ENCODE data around the gene FUOM.
"Not testable (repeated sequence)": the region's sequence is repeated elsewhere in the genome, so short reads cannot be mapped to it uniquely, and the experiment has no call there.

FUOM gene

GRCh38 chr10:133368153-133368552 is 10.3 kb upstream of the FUOM start:
- DNase-seq (ENCODE audit: low read depth in 2 of 2) = no peak

- not testable (repeated sequence) for DNase-seq (ENCODE audit: low read depth in 2 of 2)
Measured at GRCh38 chr10:133367461-133367860, 9.6 kb upstream of the FUOM start.

GRCh38 chr10:133366751-133367150 is 8.9 kb upstream of the FUOM start:
- no peak for DNase-seq (ENCODE audit: low read depth in 2 of 2)

DNA sequence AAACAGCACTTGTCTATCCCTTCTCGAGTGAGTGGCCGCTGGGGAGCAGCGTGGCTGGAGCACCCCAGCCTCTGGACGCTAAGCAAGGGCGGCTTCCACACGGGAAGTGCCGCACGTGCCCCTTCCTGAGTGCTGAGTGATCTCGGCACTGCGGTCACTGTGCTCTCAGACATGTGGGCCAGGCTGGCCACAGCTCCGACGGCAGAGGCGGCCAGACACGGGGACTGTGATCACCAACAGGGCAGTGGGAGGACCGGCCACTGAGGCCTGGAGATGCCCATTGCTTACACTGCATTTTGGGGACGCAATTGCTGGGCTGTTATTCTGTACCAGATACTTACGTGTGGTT is 8.3 kb upstream of the FUOM start:
- no peak for DNase-seq (ENCODE audit: low read depth in 2 of 2)

GRCh38 chr10:133365461-133366129 is 7.8 kb upstream of the FUOM start:
- no peak for DNase-seq (ENCODE audit: low read depth in 2 of 2)

DNA sequence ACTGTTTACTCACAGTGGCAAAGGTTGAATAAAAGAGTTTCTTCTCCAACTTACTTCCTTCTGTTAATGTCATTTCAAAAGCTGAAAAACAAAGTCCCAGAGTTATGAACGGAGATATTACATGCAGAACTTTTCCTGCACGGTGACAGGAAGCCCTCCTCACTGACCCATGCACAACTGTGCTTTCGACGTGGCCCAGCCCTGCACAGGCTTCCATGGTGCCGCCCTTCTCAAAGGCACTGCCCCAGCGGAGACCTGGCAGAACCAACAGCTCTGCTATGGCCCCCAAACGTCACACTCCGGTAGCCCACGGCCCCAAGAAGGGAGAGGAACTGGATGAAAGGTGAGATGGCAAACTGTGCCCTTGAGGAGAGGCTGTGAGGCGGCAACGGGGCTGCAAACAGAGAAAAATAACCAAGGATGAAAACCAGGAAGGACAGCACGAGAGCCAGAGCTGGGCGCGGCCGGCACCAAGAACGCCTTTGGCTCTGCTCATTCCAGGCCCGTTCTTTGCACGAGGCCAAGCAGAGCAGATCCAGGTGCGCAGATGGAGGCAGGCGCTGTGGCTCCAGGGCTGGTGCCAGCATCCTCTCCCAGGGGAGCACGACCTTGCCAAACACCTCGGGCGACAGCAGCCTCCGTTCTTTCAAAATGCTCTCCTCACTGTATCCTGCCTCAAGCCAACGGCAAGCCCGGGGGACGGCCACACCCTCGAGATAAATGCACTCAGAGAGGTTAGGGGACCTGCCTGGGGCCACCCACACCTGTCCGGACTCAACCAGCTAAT is 7.0 kb upstream of the FUOM start:
- DNase-seq (ENCODE audit: low read depth in 2 of 2) = no peak

DNA sequence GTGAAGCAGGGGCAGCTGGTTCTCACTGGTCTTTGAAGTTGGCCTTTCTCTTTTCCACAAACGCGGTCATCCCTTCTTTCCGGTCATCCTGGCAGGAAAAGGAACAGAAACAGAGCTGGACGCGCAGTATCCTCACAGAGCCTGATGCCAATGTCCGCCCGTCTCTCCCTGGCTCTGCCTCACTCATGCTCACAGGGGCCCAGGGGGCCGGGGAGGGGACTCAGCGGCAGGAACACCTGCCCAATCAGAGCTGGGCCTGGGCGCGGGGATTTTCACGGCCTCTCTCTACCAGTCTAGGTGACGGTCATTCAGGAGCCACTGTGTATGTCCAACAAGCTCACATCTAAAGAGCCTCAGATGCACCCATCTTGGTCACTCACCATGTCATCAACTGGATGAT is 5.0 kb upstream of the FUOM start:
- no peak for DNase-seq (ENCODE audit: low read depth in 2 of 2)

- no peak for DNase-seq (ENCODE audit: low read depth in 2 of 2)
Measured at GRCh38 chr10:133361773-133362441, 4.1 kb upstream of the FUOM start.

DNA sequence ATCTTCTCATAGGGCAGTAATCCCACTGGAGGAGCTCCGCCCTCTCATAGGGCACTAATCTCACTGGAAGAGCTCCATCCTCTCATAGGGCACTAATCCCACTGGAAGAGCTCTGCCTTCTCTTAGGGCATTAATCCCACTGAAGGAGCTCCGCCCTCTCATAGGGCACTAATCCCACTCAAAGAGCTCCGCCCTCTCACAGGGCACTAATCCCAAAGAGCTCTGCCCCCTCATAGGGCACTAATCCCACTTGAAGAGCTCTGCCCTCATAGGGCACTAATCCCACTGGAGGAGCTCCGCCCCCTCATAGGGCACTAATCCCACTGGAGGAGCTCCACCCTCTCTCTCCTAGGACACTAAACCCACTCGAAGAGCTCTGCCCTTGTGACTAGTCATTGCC is 3.4 kb upstream of the FUOM start:
- DNase-seq (ENCODE audit: low read depth in 2 of 2) = no peak

DNA sequence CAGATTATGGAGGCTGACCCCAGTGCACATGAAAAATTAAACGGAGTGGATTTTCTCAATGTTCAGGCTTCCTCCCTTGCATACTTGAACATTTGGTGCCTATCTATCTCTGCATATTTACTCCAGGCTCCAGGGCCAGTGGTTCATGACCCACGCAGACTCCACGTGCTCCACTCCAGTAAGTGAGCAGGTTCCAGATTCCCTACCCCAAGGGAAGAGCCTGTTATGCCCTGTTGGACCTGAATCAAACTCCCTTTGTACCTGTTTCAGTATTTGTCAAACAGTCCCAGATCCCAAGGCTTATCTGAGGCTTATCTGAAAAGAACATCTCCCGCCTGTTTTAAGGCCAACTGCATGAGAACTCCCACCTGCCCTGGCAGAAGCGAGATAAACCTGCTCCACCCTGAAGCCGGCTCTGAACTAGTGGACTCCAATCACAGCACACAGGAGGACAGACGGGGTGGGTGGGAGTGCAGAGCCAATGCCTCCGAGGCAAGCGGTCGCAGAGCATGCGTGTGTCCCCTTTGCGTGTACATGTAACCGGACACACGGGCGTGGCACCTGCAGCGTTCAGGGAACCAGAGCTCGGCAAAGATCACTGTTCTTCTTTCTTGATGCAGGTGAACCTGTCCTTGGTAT is 2.3 kb upstream of the FUOM start:
- DNase-seq (ENCODE audit: low read depth in 2 of 2) = no peak

DNA sequence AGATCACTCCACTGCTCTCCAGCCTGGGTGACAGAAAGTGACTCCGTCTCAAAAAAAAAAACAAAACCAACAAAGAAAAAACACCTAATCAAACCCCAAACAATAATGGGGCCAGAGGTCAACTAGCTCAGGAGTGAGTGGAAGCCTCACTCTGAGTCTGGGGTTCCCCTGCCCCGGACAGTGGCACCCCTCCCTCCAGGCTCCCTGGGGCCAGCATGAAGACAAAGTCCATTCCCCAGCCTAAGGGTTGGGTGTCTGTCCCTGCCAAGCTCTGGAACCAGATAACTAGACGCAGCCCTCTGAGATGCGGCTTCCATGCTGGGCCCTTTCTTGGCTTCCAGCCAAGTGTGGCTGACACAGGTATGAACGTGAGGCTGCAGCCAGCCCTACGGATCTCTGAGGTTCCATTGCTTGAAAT is 1.7 kb upstream of the FUOM start:
- no peak for DNase-seq (ENCODE audit: low read depth in 2 of 2)

DNA sequence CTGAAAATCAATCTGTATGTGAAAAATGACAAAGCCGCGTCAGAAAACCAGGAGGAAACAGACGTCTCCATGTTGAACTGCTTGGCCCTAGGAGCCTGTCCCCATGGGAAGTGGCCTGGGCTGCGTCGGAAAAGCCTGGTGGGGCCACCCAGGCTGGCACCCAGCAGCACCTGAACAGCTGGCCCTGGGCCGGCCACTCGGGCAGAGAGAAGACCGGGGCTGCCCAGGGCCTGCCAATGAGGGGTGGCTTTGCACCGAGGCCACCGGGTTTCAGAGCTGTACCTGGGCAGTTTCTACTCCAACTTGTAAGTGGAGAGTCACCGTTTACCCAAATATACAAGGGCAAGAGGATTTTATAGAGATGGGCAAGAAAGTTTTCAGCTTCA is 1.1 kb upstream of the FUOM start:
- DNase-seq (ENCODE audit: low read depth in 2 of 2) = no peak

- DNase-seq (ENCODE audit: low read depth in 2 of 2) = no peak
Measured at GRCh38 chr10:133358162-133358924, 524 bp upstream of the FUOM start.

DNA sequence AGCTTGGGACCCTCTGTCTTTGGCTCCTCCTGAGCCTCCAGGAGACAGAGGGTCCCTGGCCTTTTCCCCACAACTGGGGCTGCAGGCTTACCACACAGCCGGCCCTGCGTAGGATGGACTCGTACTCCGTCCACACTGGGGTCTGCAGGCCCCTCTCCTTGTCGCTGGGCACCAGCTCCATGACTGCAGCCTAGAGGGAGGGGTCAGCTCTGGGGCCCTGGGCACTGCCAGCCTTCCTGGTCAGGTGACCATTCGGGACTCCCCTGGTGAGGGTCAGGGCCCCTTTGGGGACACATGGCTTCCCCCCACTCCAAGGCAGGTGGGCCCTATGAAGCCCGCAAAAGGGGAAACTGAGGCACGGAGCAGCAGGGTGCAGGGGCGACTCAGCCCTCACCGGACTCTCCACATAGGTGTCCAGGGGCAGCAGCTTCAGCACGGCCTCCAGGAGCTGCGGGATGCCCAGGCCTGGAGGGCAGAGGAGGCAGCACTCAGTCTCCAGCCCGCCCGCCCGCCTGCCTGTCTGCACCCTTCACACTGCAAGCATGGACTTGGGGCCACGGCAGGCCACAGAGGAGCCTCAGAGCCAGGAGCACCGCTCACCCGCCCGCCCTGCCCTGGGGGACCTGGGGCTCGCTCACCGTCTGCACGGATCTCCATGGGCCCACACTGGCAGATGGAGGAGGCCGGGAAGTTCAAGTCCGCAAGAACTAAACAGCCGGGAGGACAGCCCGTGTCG is 1.1 kb downstream of the FUOM start:
- no peak for DNase-seq (ENCODE audit: low read depth in 2 of 2)

DNA sequence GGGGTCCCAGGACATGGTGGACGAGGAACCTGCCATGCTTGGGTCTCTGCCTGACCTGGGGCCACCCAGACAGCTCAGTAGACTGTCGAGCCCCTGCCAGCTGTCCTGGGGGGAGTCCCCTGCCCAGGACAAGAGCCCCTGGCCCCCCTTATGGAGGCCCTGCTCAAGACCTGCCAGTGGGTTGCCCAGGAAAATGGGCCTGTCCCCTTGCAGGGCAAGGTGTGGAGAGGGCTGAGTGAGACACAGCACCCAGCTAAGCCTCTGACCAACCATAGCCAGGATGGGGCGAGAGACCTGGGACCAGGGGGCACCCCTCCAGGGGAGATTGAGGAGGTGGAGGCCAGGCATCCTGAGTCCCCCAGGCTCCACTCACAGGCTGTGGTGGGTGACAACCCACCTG is 1.8 kb downstream of the FUOM start:
- DNase-seq (ENCODE audit: low read depth in 2 of 2) = no peak

- no peak for DNase-seq (ENCODE audit: low read depth in 2 of 2)
Measured at GRCh38 chr10:133355266-133355665, 2.6 kb downstream of the FUOM start.

DNA sequence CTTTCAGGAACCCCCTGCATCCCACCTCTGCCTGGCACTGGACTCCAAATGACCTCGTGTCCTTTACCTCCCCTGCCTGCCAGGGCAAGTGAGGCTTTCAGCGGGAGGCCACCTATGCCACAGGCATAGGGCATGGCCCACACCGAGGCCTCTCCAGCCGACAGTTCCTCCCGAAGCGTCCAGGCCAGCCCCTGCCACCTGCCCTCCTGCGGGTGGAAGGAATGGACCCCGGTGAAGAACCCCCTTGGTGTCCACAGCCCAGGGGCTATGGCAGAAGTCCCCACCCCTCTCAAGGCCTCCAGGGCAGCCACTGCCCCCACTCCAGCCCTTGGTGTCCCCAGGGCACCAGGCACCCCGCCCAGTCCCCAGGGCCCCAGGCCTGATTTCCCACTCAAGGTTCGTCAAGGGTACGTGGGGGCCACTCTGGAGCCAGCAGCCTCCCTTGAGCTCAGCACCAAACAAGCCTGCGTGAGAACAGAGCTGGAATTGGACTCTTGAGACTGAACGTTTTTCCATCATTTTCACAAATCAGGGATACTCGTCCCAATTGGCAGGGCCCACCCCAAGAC is 3.1 kb downstream of the FUOM start:
- no peak for DNase-seq (ENCODE audit: low read depth in 2 of 2)

- no peak for DNase-seq (ENCODE audit: low read depth in 2 of 2)
Measured at GRCh38 chr10:133353988-133354605, 3.7 kb downstream of the FUOM start.

DNA sequence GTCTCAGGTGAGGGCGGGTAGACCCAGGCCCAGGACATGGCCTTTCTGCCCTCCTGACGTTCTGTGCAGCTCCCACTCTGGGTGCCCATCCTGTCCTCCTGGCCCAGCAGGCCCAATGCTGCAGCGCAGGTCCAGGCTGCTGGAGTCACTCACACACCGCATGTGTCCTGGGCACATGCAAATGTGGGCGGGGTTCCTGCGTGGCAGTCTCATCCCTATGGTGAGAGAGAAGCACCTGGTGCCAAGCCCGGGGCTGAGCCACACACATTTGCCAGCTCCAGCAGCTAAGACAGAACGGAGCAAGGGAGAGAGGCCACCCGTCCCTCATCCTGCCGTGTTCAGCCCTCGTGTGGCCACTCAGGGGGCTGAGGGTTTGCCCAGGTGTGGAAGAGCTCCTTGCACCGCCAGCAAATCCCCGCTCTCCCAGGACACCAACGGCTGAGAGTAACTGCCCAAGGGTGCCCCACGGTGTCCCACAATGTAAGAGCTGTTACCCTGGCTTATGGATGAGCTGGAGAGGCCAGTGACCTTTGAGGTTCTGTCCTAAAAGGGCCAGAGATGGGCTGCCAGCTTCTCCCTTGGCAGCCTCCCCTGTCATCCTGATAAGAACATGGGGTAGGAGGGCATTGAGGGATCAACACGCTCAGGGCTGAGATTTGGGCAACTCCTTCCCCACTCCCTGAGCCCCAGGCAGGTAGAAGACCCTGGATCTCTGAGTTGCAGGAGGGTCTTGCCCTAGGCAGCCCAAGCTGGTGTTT is 4.4 kb downstream of the FUOM start:
- DNase-seq (ENCODE audit: low read depth in 2 of 2) = no peak

Measured in stimulated activated CD8-positive, alpha-beta memory T cell treated with anti-CD3 and anti-CD28 coated beads, Interleukin-7, amount 100 ng/mL, for 4 hours (primary cell).